HEK293 (cell line): ENCODE data around the gene ADAMTS17.

Experiments
- CTCF ChIA-PET: fragments of 350-600 bp; formaldehyde crosslinking; extraction: SDS; loops from one replicate; lab custom pipeline; 2021; ENCODE audit warnings: antibody characterized with exemption; lab: Yijun Ruan, JAX
- POLR2A ChIA-PET: fragments of 300-600 bp; formaldehyde crosslinking; extraction: SDS; loops from one replicate; lab custom pipeline; 2020; ENCODE audit warnings: antibody characterized with exemption, inconsistent platforms; lab: Yijun Ruan, JAX
- H3K27ac ChIP-seq: fragments of 200-500 bp; sonication (Bioruptor generic); 2 replicates; pipeline ENCODE4 v1.5.1; 2014; ENCODE audit warnings: low read depth, low read length, control low read depth, inconsistent platforms; ENCODE audit errors: extremely low read depth
- H3K36me3 ChIP-seq, 2 experiments: fragments of 200-500 bp in 1 of 2; sonication (Bioruptor generic) in 1 of 2; 1 replicate in 1 of 2; 2 replicates in 1 of 2; pipeline ENCODE4 v1.5.1; 2014 to 2017; ENCODE audit warnings: inconsistent platforms in 2 of 2, low read length in 2 of 2; ENCODE audit not compliant: control insufficient read depth in 2 of 2, insufficient read depth in 1 of 2
- H3K4me1 ChIP-seq: fragments of 200-500 bp; sonication (Bioruptor generic); 2 replicates; pipeline ENCODE4 v1.5.1; 2014; ENCODE audit warnings: mild to moderate bottlenecking, low read length, inconsistent platforms; ENCODE audit not compliant: control insufficient read depth, insufficient read depth
- H3K4me3 ChIP-seq: 2 replicates; pipeline ENCODE4 v1.5.1; 2011; ENCODE audit warnings: low read depth, mild to moderate bottlenecking, control low read depth, low read length, moderate library complexity
- H3K9me3 ChIP-seq: fragments of 200-500 bp; sonication (Bioruptor generic); 2 replicates; pipeline ENCODE4 v1.5.1; 2014; ENCODE audit warnings: low read depth, low read length, inconsistent platforms; ENCODE audit not compliant: control insufficient read depth, insufficient read depth
- AEBP2 ChIP-seq: fragments of 450-650 bp; formaldehyde crosslinking; IDR thresholded peaks from 2 replicates; pipeline ENCODE4 v1.5.1; 2016; ENCODE audit warnings: missing biosample characterization, missing genetic modification characterization, borderline replicate concordance
- GLI4 ChIP-seq: fragments of 450-650 bp; formaldehyde crosslinking; IDR thresholded peaks from 2 replicates; pipeline ENCODE4 v1.5.1; 2016; ENCODE audit warnings: missing biosample characterization, missing genetic modification characterization
- KLF1 ChIP-seq: fragments of 450-650 bp; formaldehyde crosslinking; IDR thresholded peaks from 2 replicates; pipeline ENCODE4 v1.5.1; 2016; ENCODE audit warnings: missing biosample characterization, missing genetic modification characterization
- OSR2 ChIP-seq: fragments of 450-650 bp; formaldehyde crosslinking; IDR thresholded peaks from 2 replicates; pipeline ENCODE4 v1.5.1; 2016; ENCODE audit warnings: missing biosample characterization, missing genetic modification characterization
- PRDM4 ChIP-seq: fragments of 450-650 bp; formaldehyde crosslinking; IDR thresholded peaks from 2 replicates; pipeline ENCODE4 v1.5.1; 2017; ENCODE audit warnings: missing biosample characterization, missing genetic modification characterization
- SALL2 ChIP-seq: fragments of 450-650 bp; formaldehyde crosslinking; IDR thresholded peaks from 2 replicates; pipeline ENCODE4 v1.5.0; 2017; ENCODE audit warnings: missing biosample characterization, mild to moderate bottlenecking, missing genetic modification characterization, borderline replicate concordance
- WT1 ChIP-seq: fragments of 450-650 bp; formaldehyde crosslinking; IDR thresholded peaks from 2 replicates; pipeline ENCODE4 v1.5.1; 2016; ENCODE audit warnings: missing biosample characterization, missing genetic modification characterization
- ZNF112 ChIP-seq: fragments of 450-650 bp; formaldehyde crosslinking; IDR thresholded peaks from 2 replicates; pipeline ENCODE4 v1.5.0; 2017; ENCODE audit warnings: missing biosample characterization, missing genetic modification characterization
- ZNF239 ChIP-seq: fragments of 450-650 bp; formaldehyde crosslinking; IDR thresholded peaks from 2 replicates; pipeline ENCODE4 v1.5.1; 2016; ENCODE audit warnings: missing biosample characterization, missing genetic modification characterization
- ZNF274 ChIP-seq, 2 experiments: fragments of 200-500 bp in 1 of 2; fragments of 450-650 bp in 1 of 2; sonication (Bioruptor generic) in 1 of 2; formaldehyde crosslinking in 1 of 2; IDR thresholded peaks; 2 replicates each; pipeline versions ENCODE4 v1.5.1 to v1.6.1; 2014 to 2016; ENCODE audit warnings: borderline replicate concordance in 1 of 2, inconsistent platforms in 1 of 2, low read length in 1 of 2, missing biosample characterization in 1 of 2, missing genetic modification characterization in 1 of 2
- ZNF292 ChIP-seq: fragments of 450-650 bp; formaldehyde crosslinking; IDR thresholded peaks from 2 replicates; pipeline ENCODE4 v1.5.1; 2016; ENCODE audit warnings: low read depth, missing biosample characterization, missing genetic modification characterization, borderline replicate concordance
- ZNF311 ChIP-seq: fragments of 450-650 bp; formaldehyde crosslinking; IDR thresholded peaks from 2 replicates; pipeline ENCODE4 v1.5.1; 2017; ENCODE audit warnings: missing biosample characterization, missing genetic modification characterization, borderline replicate concordance
- ZNF335 ChIP-seq: fragments of 450-650 bp; formaldehyde crosslinking; conservative IDR thresholded peaks from 2 replicates; pipeline ENCODE4 v1.5.1; 2016; ENCODE audit warnings: missing biosample characterization, missing genetic modification characterization
- ZNF350 ChIP-seq: fragments of 450-650 bp; formaldehyde crosslinking; IDR thresholded peaks from 2 replicates; pipeline ENCODE4 v1.5.0; 2017; ENCODE audit warnings: missing biosample characterization, mild to moderate bottlenecking, missing genetic modification characterization
- ZNF548 ChIP-seq: fragments of 450-650 bp; formaldehyde crosslinking; IDR thresholded peaks from 2 replicates; pipeline ENCODE4 v1.5.1; 2016; ENCODE audit warnings: missing biosample characterization, missing genetic modification characterization
- ZNF561 ChIP-seq: fragments of 450-650 bp; IDR thresholded peaks from 2 replicates; pipeline ENCODE4 v1.5.1; 2018; ENCODE audit warnings: missing biosample characterization, missing genetic modification characterization, borderline replicate concordance
- TF ChIP-seq, protein P1 (sequence below): fragments of 450-650 bp; formaldehyde crosslinking; IDR thresholded peaks from 2 replicates; pipeline ENCODE4 v1.5.1; 2017; ENCODE audit warnings: missing biosample characterization, missing genetic modification characterization
- TF ChIP-seq, protein P2 (sequence below): fragments of 450-650 bp; formaldehyde crosslinking; IDR thresholded peaks from 2 replicates; pipeline ENCODE4 v1.5.1; 2017; ENCODE audit warnings: missing biosample characterization, missing genetic modification characterization
- TF ChIP-seq, protein P3 (sequence below): fragments of 450-650 bp; formaldehyde crosslinking; IDR thresholded peaks from 2 replicates; pipeline ENCODE4 v1.5.1; 2016; ENCODE audit warnings: missing biosample characterization, missing genetic modification characterization

ADAMTS17 gene

GRCh38 chr15:100281096-100281917 is 60.5 kb downstream of the ADAMTS17 start:
- TF ChIP-seq GLI4 (tag by site-specific recombination), result no peak
- TF ChIP-seq, protein P1, sequence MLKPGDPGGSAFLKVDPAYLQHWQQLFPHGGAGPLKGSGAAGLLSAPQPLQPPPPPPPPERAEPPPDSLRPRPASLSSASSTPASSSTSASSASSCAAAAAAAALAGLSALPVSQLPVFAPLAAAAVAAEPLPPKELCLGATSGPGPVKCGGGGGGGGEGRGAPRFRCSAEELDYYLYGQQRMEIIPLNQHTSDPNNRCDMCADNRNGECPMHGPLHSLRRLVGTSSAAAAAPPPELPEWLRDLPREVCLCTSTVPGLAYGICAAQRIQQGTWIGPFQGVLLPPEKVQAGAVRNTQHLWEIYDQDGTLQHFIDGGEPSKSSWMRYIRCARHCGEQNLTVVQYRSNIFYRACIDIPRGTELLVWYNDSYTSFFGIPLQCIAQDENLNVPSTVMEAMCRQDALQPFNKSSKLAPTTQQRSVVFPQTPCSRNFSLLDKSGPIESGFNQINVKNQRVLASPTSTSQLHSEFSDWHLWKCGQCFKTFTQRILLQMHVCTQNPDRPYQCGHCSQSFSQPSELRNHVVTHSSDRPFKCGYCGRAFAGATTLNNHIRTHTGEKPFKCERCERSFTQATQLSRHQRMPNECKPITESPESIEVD (tag by site-specific recombination), result no peak
- no peak for TF ChIP-seq ZNF350
- TF ChIP-seq, protein P2, sequence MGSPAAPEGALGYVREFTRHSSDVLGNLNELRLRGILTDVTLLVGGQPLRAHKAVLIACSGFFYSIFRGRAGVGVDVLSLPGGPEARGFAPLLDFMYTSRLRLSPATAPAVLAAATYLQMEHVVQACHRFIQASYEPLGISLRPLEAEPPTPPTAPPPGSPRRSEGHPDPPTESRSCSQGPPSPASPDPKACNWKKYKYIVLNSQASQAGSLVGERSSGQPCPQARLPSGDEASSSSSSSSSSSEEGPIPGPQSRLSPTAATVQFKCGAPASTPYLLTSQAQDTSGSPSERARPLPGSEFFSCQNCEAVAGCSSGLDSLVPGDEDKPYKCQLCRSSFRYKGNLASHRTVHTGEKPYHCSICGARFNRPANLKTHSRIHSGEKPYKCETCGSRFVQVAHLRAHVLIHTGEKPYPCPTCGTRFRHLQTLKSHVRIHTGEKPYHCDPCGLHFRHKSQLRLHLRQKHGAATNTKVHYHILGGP (tag by site-specific recombination), result no peak
- TF ChIP-seq ZNF292 (tag by site-specific recombination), result no peak
- TF ChIP-seq ZNF561 (tag by site-specific recombination), result no peak
- no peak for TF ChIP-seq ZNF239
- no peak for TF ChIP-seq ZNF335 (tag by site-specific recombination)
- TF ChIP-seq PRDM4, result no peak
- TF ChIP-seq AEBP2 (tag by site-specific recombination), result no peak
- TF ChIP-seq, protein P3, sequence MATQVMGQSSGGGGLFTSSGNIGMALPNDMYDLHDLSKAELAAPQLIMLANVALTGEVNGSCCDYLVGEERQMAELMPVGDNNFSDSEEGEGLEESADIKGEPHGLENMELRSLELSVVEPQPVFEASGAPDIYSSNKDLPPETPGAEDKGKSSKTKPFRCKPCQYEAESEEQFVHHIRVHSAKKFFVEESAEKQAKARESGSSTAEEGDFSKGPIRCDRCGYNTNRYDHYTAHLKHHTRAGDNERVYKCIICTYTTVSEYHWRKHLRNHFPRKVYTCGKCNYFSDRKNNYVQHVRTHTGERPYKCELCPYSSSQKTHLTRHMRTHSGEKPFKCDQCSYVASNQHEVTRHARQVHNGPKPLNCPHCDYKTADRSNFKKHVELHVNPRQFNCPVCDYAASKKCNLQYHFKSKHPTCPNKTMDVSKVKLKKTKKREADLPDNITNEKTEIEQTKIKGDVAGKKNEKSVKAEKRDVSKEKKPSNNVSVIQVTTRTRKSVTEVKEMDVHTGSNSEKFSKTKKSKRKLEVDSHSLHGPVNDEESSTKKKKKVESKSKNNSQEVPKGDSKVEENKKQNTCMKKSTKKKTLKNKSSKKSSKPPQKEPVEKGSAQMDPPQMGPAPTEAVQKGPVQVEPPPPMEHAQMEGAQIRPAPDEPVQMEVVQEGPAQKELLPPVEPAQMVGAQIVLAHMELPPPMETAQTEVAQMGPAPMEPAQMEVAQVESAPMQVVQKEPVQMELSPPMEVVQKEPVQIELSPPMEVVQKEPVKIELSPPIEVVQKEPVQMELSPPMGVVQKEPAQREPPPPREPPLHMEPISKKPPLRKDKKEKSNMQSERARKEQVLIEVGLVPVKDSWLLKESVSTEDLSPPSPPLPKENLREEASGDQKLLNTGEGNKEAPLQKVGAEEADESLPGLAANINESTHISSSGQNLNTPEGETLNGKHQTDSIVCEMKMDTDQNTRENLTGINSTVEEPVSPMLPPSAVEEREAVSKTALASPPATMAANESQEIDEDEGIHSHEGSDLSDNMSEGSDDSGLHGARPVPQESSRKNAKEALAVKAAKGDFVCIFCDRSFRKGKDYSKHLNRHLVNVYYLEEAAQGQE (tag by site-specific recombination), result no peak
- no peak for TF ChIP-seq KLF1 (tag by site-specific recombination)
- TF ChIP-seq ZNF274 (IDR thresholded peaks at IDR 0.05; ENCODE audit: low read length), result no peak
- TF ChIP-seq ZNF274 (tag by site-specific recombination; IDR thresholded peaks at IDR 0.05; ENCODE audit: borderline replicate concordance), result no peak
- TF ChIP-seq OSR2 (tag by site-specific recombination), result no peak
- TF ChIP-seq ZNF311 (tag by site-specific recombination), result no peak
- no peak for TF ChIP-seq WT1 (tag by site-specific recombination)
- TF ChIP-seq ZNF548, result no peak
- no peak for TF ChIP-seq ZNF112 (tag by site-specific recombination)
- TF ChIP-seq SALL2, result no peak
- TF ChIP-seq, all 188 proteins: peak for 0
- POLR2A ChIA-PET, result no interaction called here
- Histone ChIP-seq H3K27ac (no peak overlapping the region), H3K36me3 (no peaks in the 10 kb centered on the region), H3K4me3 (no peak overlapping the region), H3K4me1 (no peaks in the 10 kb centered on the region), H3K9me3 (no peaks in the 10 kb centered on the region)
- CTCF ChIA-PET, result no interaction called here
